H1 (cell line): Measurements from ENCODE around the gene NUDT7. TPM values are rescaled to one million over a fixed set of nuclear protein-coding genes. Genes with fewer than 3 reads are reported as not detected.

Experiments used
- CTCF ChIA-PET: fragments of 300-600 bp; sonication (Branson Sonifier 250); formaldehyde crosslinking; loops from one replicate; lab custom pipeline; 2021; ENCODE audit not compliant: partially characterized antibody; lab: Charles Lee
- POLR2A ChIA-PET: fragments of 300-600 bp; sonication (Branson Sonifier 250); formaldehyde crosslinking; loops from one replicate; lab custom pipeline; 2021; ENCODE audit warnings: inconsistent platforms; ENCODE audit not compliant: partially characterized antibody; lab: Charles Lee
- DNase-seq, 2 experiments: peaks; one replicate each; pipeline versions ENCODE4 v3.0.0 to v3.0.0-alpha.2; 2010 to 2022; ENCODE audit warnings: low spot score in 2 of 2, low read depth in 1 of 2, mixed read lengths in 1 of 2
- FAIRE-seq: peaks from 2 replicates; lab custom pipeline; 2011; peaks lifted over from hg19 to GRCh38; lab: Jason Lieb, UNC
- H2AFZ ChIP-seq: 2 replicates; pipeline ENCODE4 v1.8.1; 2012; ENCODE audit warnings: low read length, inconsistent platforms
- H2AK5ac ChIP-seq: 2 replicates; pipeline ENCODE4 v1.6.1; 2013; ENCODE audit warnings: low read depth, low read length
- H2BK120ac ChIP-seq: replicated peaks from 2 replicates; pipeline ENCODE3; 2013; ENCODE audit warnings: low read depth, low read length, inconsistent platforms
- H2BK12ac ChIP-seq: 2 replicates; pipeline ENCODE4 v1.6.1; 2013; ENCODE audit warnings: low read depth, low read length
- H2BK15ac ChIP-seq: 2 replicates; pipeline ENCODE4 v1.6.1; 2013; ENCODE audit warnings: low read length
- H2BK20ac ChIP-seq: 2 replicates; pipeline ENCODE4 v1.6.1; 2013; ENCODE audit warnings: low read length
- H2BK5ac ChIP-seq: 2 replicates; pipeline ENCODE4 v1.6.1; 2013; ENCODE audit warnings: low read depth, low read length
- H3K14ac ChIP-seq: 2 replicates; pipeline ENCODE4 v1.6.1; 2013; ENCODE audit warnings: inconsistent platforms; ENCODE audit not compliant: insufficient read length
- H3K18ac ChIP-seq: 2 replicates; pipeline ENCODE4 v1.6.1; 2013; ENCODE audit warnings: low read length; ENCODE audit errors: extremely low read depth
- H3K23ac ChIP-seq: 2 replicates; pipeline ENCODE4 v1.6.1; 2013; ENCODE audit warnings: inconsistent platforms; ENCODE audit not compliant: insufficient read length
- H3K23me2 ChIP-seq: 2 replicates; pipeline ENCODE4 v1.6.1; 2013; ENCODE audit warnings: low read depth, low read length
- H3K27ac ChIP-seq: 2 replicates; pipeline ENCODE4 v1.6.1; 2011; ENCODE audit warnings: low read depth, low read length, inconsistent platforms
- H3K27me3 ChIP-seq, 4 experiments: replicated peaks in 1 of 4; 1 replicate in 1 of 4; 2 replicates in 3 of 4; pipeline versions ENCODE4 v1.6.1 to v1.8.1; 2011 to 2013; ENCODE audit warnings: low read length in 3 of 4, mild to moderate bottlenecking in 3 of 4, inconsistent platforms in 2 of 4, mixed read lengths in 2 of 4, moderate library complexity in 1 of 4; ENCODE audit not compliant: control insufficient read depth in 3 of 4, insufficient read depth in 3 of 4; ENCODE audit errors: extremely low read depth in 1 of 4
- H3K36me3 ChIP-seq, 4 experiments: 2 replicates each; pipeline versions ENCODE4 v1.6.1 to v1.8.1; 2011 to 2013; ENCODE audit warnings: mild to moderate bottlenecking in 4 of 4, low read length in 3 of 4, moderate library complexity in 2 of 4, control low read depth in 1 of 4, inconsistent platforms in 1 of 4; ENCODE audit not compliant: insufficient read depth in 4 of 4, control insufficient read depth in 2 of 4
- H3K4ac ChIP-seq: replicated peaks from 2 replicates; pipeline ENCODE3; 2013; ENCODE audit warnings: low read length, low read depth, mixed read lengths, inconsistent platforms; ENCODE audit not compliant: insufficient read length
- H3K4me1 ChIP-seq, 4 experiments: replicated peaks in 1 of 4; 1 replicate in 1 of 4; 2 replicates in 3 of 4; pipeline versions ENCODE4 v1.6.1 to v1.8.1; 2011 to 2013; ENCODE audit warnings: low read length in 3 of 4, inconsistent platforms in 2 of 4, mixed read lengths in 1 of 4; ENCODE audit not compliant: insufficient read depth in 4 of 4, control insufficient read depth in 3 of 4
- H3K4me2 ChIP-seq, 2 experiments: 2 replicates each; pipeline versions ENCODE4 v1.6.1 to v1.8.1; 2011 to 2013; ENCODE audit warnings: low read depth in 2 of 2, low read length in 2 of 2, control low read depth in 1 of 2, inconsistent platforms in 1 of 2, mild to moderate bottlenecking in 1 of 2; ENCODE audit not compliant: insufficient read depth in 1 of 2
- H3K4me3 ChIP-seq, 4 experiments: fragments of 200-600, 300-600 bp in 1 of 4; sonication (generic), shearing (Covaris generic), sonication (Bioruptor Twin) in 1 of 4; 2 replicates each; pipeline versions ENCODE4 v1.5.1 to v1.8.1; 2011 to 2016; ENCODE audit warnings: low read length in 4 of 4, low read depth in 3 of 4, control low read depth in 2 of 4, inconsistent platforms in 2 of 4, mild to moderate bottlenecking in 2 of 4, mixed read lengths in 1 of 4, moderate library complexity in 1 of 4; ENCODE audit not compliant: insufficient read depth in 2 of 4; ENCODE audit errors: extremely low read depth in 1 of 4
- H3K56ac ChIP-seq: replicated peaks from 2 replicates; pipeline ENCODE3; 2013; ENCODE audit warnings: low read depth, mild to moderate bottlenecking, mixed read lengths, low read length, inconsistent platforms; ENCODE audit not compliant: insufficient read length
- H3K79me1 ChIP-seq: 2 replicates; pipeline ENCODE4 v1.6.1; 2013; ENCODE audit warnings: low read depth, low read length, control low read depth
- H3K79me2 ChIP-seq, 2 experiments: 2 replicates each; pipeline versions ENCODE4 v1.6.1 to v1.8.1; 2012 to 2013; ENCODE audit warnings: low read length in 2 of 2, mild to moderate bottlenecking in 2 of 2, inconsistent platforms in 1 of 2; ENCODE audit not compliant: insufficient read depth in 2 of 2, control insufficient read depth in 1 of 2
- H3K9ac ChIP-seq, 4 experiments: replicated peaks in 1 of 4; 1 replicate in 1 of 4; 2 replicates in 3 of 4; pipeline versions ENCODE4 v1.6.1 to v1.8.1; 2011 to 2013; ENCODE audit warnings: low read depth in 3 of 4, low read length in 3 of 4, control low read depth in 2 of 4, mild to moderate bottlenecking in 2 of 4, moderate library complexity in 2 of 4, inconsistent platforms in 1 of 4; ENCODE audit errors: extremely low read depth in 1 of 4
- H3K9me3 ChIP-seq, 2 experiments: 2 replicates each; pipeline versions ENCODE4 v1.6.1 to v1.8.1; 2012 to 2013; ENCODE audit warnings: mild to moderate bottlenecking in 2 of 2, moderate library complexity in 2 of 2, control low read depth in 1 of 2, inconsistent platforms in 1 of 2, low read depth in 1 of 2, low read length in 1 of 2, mixed read lengths in 1 of 2; ENCODE audit not compliant: insufficient read depth in 2 of 2
- H4K20me1 ChIP-seq, 2 experiments: replicated peaks in 1 of 2; 2 replicates each; pipeline versions ENCODE3 to v1.8.1; 2011 to 2013; ENCODE audit warnings: inconsistent platforms in 2 of 2, low read length in 2 of 2, mild to moderate bottlenecking in 1 of 2; ENCODE audit not compliant: insufficient read depth in 2 of 2, control insufficient read depth in 1 of 2
- H4K5ac ChIP-seq: 2 replicates; pipeline ENCODE4 v1.6.1; 2013; ENCODE audit warnings: low read length, low read depth, mixed read lengths, inconsistent platforms; ENCODE audit not compliant: insufficient read length
- H4K8ac ChIP-seq: 2 replicates; pipeline ENCODE4 v1.8.0; 2013; ENCODE audit warnings: mild to moderate bottlenecking, moderate library complexity, low read length, inconsistent platforms; ENCODE audit not compliant: insufficient read depth; ENCODE audit errors: extremely low read depth
- H4K91ac ChIP-seq: replicated peaks from 2 replicates; pipeline ENCODE3; 2013; ENCODE audit warnings: low read length, mixed read lengths, inconsistent platforms; ENCODE audit not compliant: insufficient read length
- FOSL1 ChIP-seq: IDR thresholded peaks from 2 replicates; pipeline ENCODE4 v1.6.1; 2011; ENCODE audit warnings: mild to moderate bottlenecking, low read depth, low read length, moderate library complexity; ENCODE audit not compliant: insufficient read depth
- HDAC2 ChIP-seq, 2 experiments: fragments of 300-600 bp in 1 of 2; sonication (generic) in 1 of 2; IDR thresholded peaks; 2 replicates each; pipeline ENCODE4 v1.6.1; 2011 to 2012; ENCODE audit warnings: low read depth in 2 of 2, low read length in 2 of 2, mild to moderate bottlenecking in 2 of 2, moderate library complexity in 2 of 2, borderline replicate concordance in 1 of 2, inconsistent platforms in 1 of 2
- JUND ChIP-seq: IDR thresholded peaks from 2 replicates; pipeline ENCODE4 v1.6.1; 2011; ENCODE audit warnings: mild to moderate bottlenecking, improper control_type of control experiment, low read length
- KDM1A ChIP-seq: fragments of 200-600, 300-600 bp; sonication (generic); IDR thresholded peaks from 2 replicates; pipeline ENCODE4 v1.7.1; 2016; ENCODE audit warnings: mild to moderate bottlenecking, low read length, borderline replicate concordance
- PHF8 ChIP-seq: fragments of 200-600 bp; sonication (generic); conservative IDR thresholded peaks from 2 replicates; pipeline ENCODE4 v1.7.1; 2012; ENCODE audit warnings: low read depth, mild to moderate bottlenecking, inconsistent platforms, low read length, moderate library complexity
- POLR2A ChIP-seq, 2 experiments: IDR thresholded peaks; 1 replicate in 1 of 2; 2 replicates in 1 of 2; pipeline ENCODE4 v1.6.1; 2011; ENCODE audit warnings: low read depth in 2 of 2, low read length in 2 of 2, mild to moderate bottlenecking in 2 of 2; ENCODE audit errors: control extremely low read depth in 1 of 2
- POLR2AphosphoS5 ChIP-seq: IDR thresholded peaks from 2 replicates; pipeline ENCODE4 v1.6.1; 2011; ENCODE audit warnings: low read depth, low read length
- RBBP5 ChIP-seq: IDR thresholded peaks from 2 replicates; pipeline ENCODE4 v1.7.1; 2012; ENCODE audit warnings: low read depth, mild to moderate bottlenecking, inconsistent platforms, low read length, moderate library complexity, borderline replicate concordance
- SIN3A ChIP-seq, 2 experiments: IDR thresholded peaks in 1 of 2; conservative IDR thresholded peaks in 1 of 2; 2 replicates each; pipeline ENCODE4 v1.6.1; 2011 to 2012; ENCODE audit warnings: low read length in 2 of 2, improper control_type of control experiment in 1 of 2, low read depth in 1 of 2, mild to moderate bottlenecking in 1 of 2
- SRF ChIP-seq: IDR thresholded peaks from 2 replicates; pipeline ENCODE4 v1.6.1; 2011; ENCODE audit warnings: mild to moderate bottlenecking, low read depth, low read length, moderate library complexity
- TAF1 ChIP-seq: IDR thresholded peaks from 2 replicates; pipeline ENCODE4 v1.6.1; 2011; ENCODE audit warnings: mild to moderate bottlenecking, low read depth, low read length
- ZNF274 ChIP-seq: IDR thresholded peaks from 2 replicates; pipeline ENCODE4 v1.7.0; 2012; ENCODE audit warnings: low read length, borderline replicate concordance; ENCODE audit errors: extremely low read depth
- WGBS, 2 experiments: shearing (Covaris generic) in 1 of 2; methylation state at CpG; one replicate each; pipeline versions ENCODE4 v1.1.6 to v1.1.7; 2013 to 2015; ENCODE audit warnings: low lambda C conversion rate in 2 of 2, mixed read lengths in 2 of 2, inconsistent platforms in 1 of 2, low coverage in 1 of 2, missing lambda C conversion rate in 1 of 2; ENCODE audit not compliant: insufficient replicate concordance in 2 of 2, insufficient coverage in 1 of 2, insufficient read length in 1 of 2; ENCODE audit errors: extremely low coverage in 1 of 2, missing lambda C conversion rate in 1 of 2; 5-methylcytosine and 5-hydroxymethylcytosine counted together
- polyA plus RNA-seq, 7 experiments: library from polyadenylated mRNA; depleted of rRNA in 3 of 7; stranded (reverse) in 5 of 7; unstranded in 2 of 7; fragments of >200 nt in 5 of 7; fragments of 200-250 nt in 2 of 7; gene quantifications; 1 replicate in 5 of 7; 2 replicates in 1 of 7; 4 replicates in 1 of 7; pipeline versions ENCODE4 v1.2.1 to v1.2.3, GENCODE V29; 2011 to 2013; ENCODE audit warnings: missing spikeins in 2 of 7, mixed read lengths in 2 of 7
- total RNA-seq: library from RNA; stranded (reverse); fragmentation: NEBNext Ultra II Directional; extraction: Animal tissue kit (Norgen Biotek cat#: 25700); gene quantifications from 2 replicates; pipeline ENCODE4 v1.2.1, GENCODE V29; 2021

The NUDT7 gene
- total and polyA plus RNA-seq, 2 of the 8 experiments (the other 6 are each of a cell fraction or from before 2014, with no cell fraction given): 8.8 to 19.7 TPM

- Histone ChIP-seq H3K9ac (no peak overlapping the region), H3K9me3 (no peaks in the 10 kb centered on the region), H3K18ac (no peak overlapping the region), H3K23ac (no peak overlapping the region), H2BK20ac (no peak overlapping the region), H3K4me3 (no peak overlapping the region), H4K8ac (no peak overlapping the region), H2AFZ (no peak overlapping the region), H4K91ac (no peak overlapping the region), H2AK5ac (no peak overlapping the region), H3K4me1 (no peaks in the 10 kb centered on the region), H2BK5ac (no peak overlapping the region), H3K14ac (no peak overlapping the region), H3K56ac (no peak overlapping the region), H2BK12ac (no peak overlapping the region), H3K79me2 (no peaks in the 10 kb centered on the region), H4K20me1 (no peaks in the 10 kb centered on the region), H3K36me3 (no peaks in the 10 kb centered on the region), H3K4me2 (no peak overlapping the region), H3K23me2 (no peaks in the 10 kb centered on the region), H4K5ac (no peak overlapping the region), H3K79me1 (no peaks in the 10 kb centered on the region), H2BK120ac (no peak overlapping the region), H3K27ac (no peak overlapping the region), H3K4ac (no peak overlapping the region), H3K27me3 (no peaks in the 10 kb centered on the region), H2BK15ac (no peak overlapping the region)
- TF ChIP-seq ZNF274: no peak
- no peak for TF ChIP-seq POLR2A (IDR thresholded peaks at IDR 0.05; ENCODE audit: control extremely low read depth in 1 of 2, low read depth in 2 of 2, low read length in 2 of 2)
- TF ChIP-seq RBBP5: no peak
- no peak for TF ChIP-seq HDAC2 (IDR thresholded peaks at IDR 0.05; ENCODE audit: borderline replicate concordance in 1 of 2, low read depth in 2 of 2, low read length in 2 of 2)
- no peak for TF ChIP-seq KDM1A
- no peak for TF ChIP-seq FOSL1
- TF ChIP-seq POLR2AphosphoS5: no peak
- no peak for TF ChIP-seq SRF
- TF ChIP-seq JUND: no peak
- TF ChIP-seq PHF8: no peak
- no peak for TF ChIP-seq SIN3A (conservative IDR thresholded peaks at IDR 0.05 in 1 of 2, IDR thresholded peaks at IDR 0.05 in 1 of 2; ENCODE audit: low read depth in 1 of 2, low read length in 2 of 2)
- TF ChIP-seq TAF1: no peak
- POLR2A ChIA-PET: interaction anchor here (0.6 kb wide), 1 partner anchor 36 kb away, joined by 3 read pairs; no protein-coding TSS in a partner anchor
- WGBS, 2 experiments: 89% methylated on average over 1 of the region's 1 CpG; no CpG with 5 or more reads in 1 of the 2 experiments
- CTCF ChIA-PET: interaction anchor here (1.0 kb wide), 2 partner anchors 15 to 126 kb away, joined by 3 read pairs; no protein-coding TSS in a partner anchor
- no peak for FAIRE-seq
- no peak for DNase-seq
Observed at GRCh38 chr16:77711179-77711578, 11.1 kb upstream of the NUDT7 start.
